Measurements from ENCODE around the gene ZNF146.
"Not testable (repeated sequence)": the region's sequence is repeated elsewhere in the genome, so short reads cannot be mapped to it uniquely, and the experiment has no call there.

Gene ZNF146

DNA sequence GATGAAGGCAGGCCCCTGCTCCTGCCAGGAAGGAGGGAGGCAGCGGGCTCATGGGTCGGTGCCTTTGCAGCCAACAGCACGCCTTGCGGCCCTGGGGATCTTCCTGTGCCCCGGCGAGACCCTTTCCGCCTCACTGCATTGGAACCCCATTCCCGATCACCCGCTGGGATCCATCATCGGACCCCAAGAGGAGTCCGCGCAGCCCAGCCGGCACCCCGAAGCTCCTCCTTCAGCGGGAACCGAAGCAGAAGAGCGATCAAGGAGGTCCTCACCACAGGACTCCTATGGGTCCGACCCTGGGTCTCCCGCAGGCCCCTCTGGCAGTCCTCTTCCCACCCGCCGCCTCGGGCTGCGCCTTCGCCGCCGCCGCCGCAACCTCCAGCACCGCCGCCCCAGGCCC lies 53.7 kb downstream of the ZNF146 start:
- not testable (repeated sequence) for H3K9me3 ChIP-seq (ENCODE audit: control insufficient read depth, low read length); DNase-seq; H3K4me3 ChIP-seq (ENCODE audit: insufficient read depth, low read depth, low read length, poor library complexity, severe bottlenecking); H3K4me1 ChIP-seq (ENCODE audit: control insufficient read depth, insufficient read depth, low read length, poor library complexity, severe bottlenecking); H3K27ac ChIP-seq (ENCODE audit: insufficient read depth, low read length, poor library complexity, severe bottlenecking); H3K27me3 ChIP-seq (replicated peaks; ENCODE audit: control insufficient read depth, insufficient read depth, low read length, poor library complexity, severe bottlenecking); H3K36me3 ChIP-seq (ENCODE audit: control insufficient read depth, insufficient read depth, low read length)

GRCh38 chr19:36269295-36269694 lies 54.4 kb downstream of the ZNF146 start:
- not testable (repeated sequence) for H3K9me3 ChIP-seq (ENCODE audit: control insufficient read depth, low read length); H3K36me3 ChIP-seq (ENCODE audit: control insufficient read depth, insufficient read depth, low read length); H3K27me3 ChIP-seq (replicated peaks; ENCODE audit: control insufficient read depth, insufficient read depth, low read length, poor library complexity, severe bottlenecking); DNase-seq; H3K27ac ChIP-seq (ENCODE audit: insufficient read depth, low read length, poor library complexity, severe bottlenecking); H3K4me3 ChIP-seq (ENCODE audit: insufficient read depth, low read depth, low read length, poor library complexity, severe bottlenecking); H3K4me1 ChIP-seq (ENCODE audit: control insufficient read depth, insufficient read depth, low read length, poor library complexity, severe bottlenecking)

Data from effector memory CD4-positive, alpha-beta T cell (primary cell).